UCSD-AML1 (cell line): ENCODE results near the gene TUNAR.

Experiments
- DNase-seq: peaks from one replicate; lab custom pipeline; 2025; ENCODE audit not compliant: unreplicated experiment; lab: John Stamatoyannopoulos, UW

Gene TUNAR

GRCh38 chr14:95876761-95877538 is at the start of gene TUNAR:
TSS of gene TUNAR (plus strand) at chr14:95876832.
- no peak for DNase-seq

- DNase-seq: no peak
Measured at GRCh38 chr14:95828649-95829265, 47.9 kb upstream of the TUNAR start.

GRCh38 chr14:95829321-95829720 is 47.3 kb upstream of the TUNAR start:
- no peak for DNase-seq

- no peak for DNase-seq
Measured at GRCh38 chr14:95830386-95830785, 46.2 kb upstream of the TUNAR start.

GRCh38 chr14:95831041-95831440 is 45.6 kb upstream of the TUNAR start:
- DNase-seq: no peak

- DNase-seq: no peak
Measured at GRCh38 chr14:95831468-95831867, 45.2 kb upstream of the TUNAR start.

- DNase-seq: no peak
Measured at GRCh38 chr14:95832012-95832411, 44.6 kb upstream of the TUNAR start.

GRCh38 chr14:95833429-95833828 is 43.2 kb upstream of the TUNAR start:
- no peak for DNase-seq

- DNase-seq: no peak
Measured at GRCh38 chr14:95834496-95834895, 42.1 kb upstream of the TUNAR start.

GRCh38 chr14:95835121-95835730 is 41.4 kb upstream of the TUNAR start:
- DNase-seq: no peak

GRCh38 chr14:95838862-95839261 is 37.8 kb upstream of the TUNAR start:
- DNase-seq: no peak

GRCh38 chr14:95840094-95840700 is 36.4 kb upstream of the TUNAR start:
- no peak for DNase-seq

- DNase-seq: no peak
Measured at GRCh38 chr14:95841668-95842067, 35.0 kb upstream of the TUNAR start.

- DNase-seq: no peak
Measured at GRCh38 chr14:95849761-95850160, 26.9 kb upstream of the TUNAR start.

- DNase-seq: no peak
Measured at GRCh38 chr14:95850429-95850828, 26.2 kb upstream of the TUNAR start.

GRCh38 chr14:95855606-95856005 is 21.0 kb upstream of the TUNAR start:
- DNase-seq: no peak

GRCh38 chr14:95857275-95857674 is 19.4 kb upstream of the TUNAR start:
- no peak for DNase-seq

GRCh38 chr14:95858893-95859292 is 17.7 kb upstream of the TUNAR start:
- no peak for DNase-seq

- no peak for DNase-seq
Measured at GRCh38 chr14:95862243-95862642, 14.4 kb upstream of the TUNAR start.

- no peak for DNase-seq
Measured at GRCh38 chr14:95863295-95863694, 13.3 kb upstream of the TUNAR start.

- no peak for DNase-seq
Measured at GRCh38 chr14:95869776-95870175, 6.9 kb upstream of the TUNAR start.

- DNase-seq: no peak
Measured at GRCh38 chr14:95870772-95871171, 5.9 kb upstream of the TUNAR start.
